Measurements from ENCODE around the gene NOTCH3.

GRCh38 chr19:15125232-15126067 is 75.3 kb downstream of the NOTCH3 start:
- no peak for TF ChIP-seq CTCF (conservative IDR thresholded peaks at IDR 0.05; ENCODE audit: low read depth, low read length)
- no peak for TF ChIP-seq EZH2 (IDR thresholded peaks at IDR 0.05; ENCODE audit: low read length, unreplicated experiment)
- TF ChIP-seq EZH2phosphoT487 (IDR thresholded peaks at IDR 0.05; ENCODE audit: borderline replicate concordance, low read length) = no peak

Data from PC-3 (cell line).